Measurements from ENCODE around the gene LRRC7.
"Not testable (repeated sequence)": the region's sequence is repeated elsewhere in the genome, so short reads cannot be mapped to it uniquely, and the experiment has no call there.

The LRRC7 gene

GRCh38 chr1:69702085-69702484 is 134.4 kb downstream of the LRRC7 start:
- DNase-seq = peak; percentile 28

- DNase-seq = peak; percentile 32
These were observed 138.8 kb downstream of the LRRC7 start for GRCh38 chr1:69706473-69706872.

- peak; percentile 72 for DNase-seq
These were observed 139.4 kb downstream of the LRRC7 start for GRCh38 chr1:69707103-69707502.

GRCh38 chr1:69710484-69711189 is 142.9 kb downstream of the LRRC7 start:
- no peak for DNase-seq

- no peak for DNase-seq
These were observed 143.6 kb downstream of the LRRC7 start for GRCh38 chr1:69711190-69711930.

- DNase-seq = not testable (repeated sequence)
These were observed 150.1 kb downstream of the LRRC7 start for GRCh38 chr1:69717834-69718233.

- peak; percentile 67 for DNase-seq
These were observed 160.5 kb downstream of the LRRC7 start for GRCh38 chr1:69728206-69728605.

GRCh38 chr1:69733061-69733460 is 165.3 kb downstream of the LRRC7 start:
- peak; percentile 34 for DNase-seq

- peak; percentile 73 for DNase-seq
These were observed 169.9 kb downstream of the LRRC7 start for GRCh38 chr1:69737527-69738185.

- DNase-seq = no peak
These were observed 170.9 kb downstream of the LRRC7 start for GRCh38 chr1:69738458-69739250.

GRCh38 chr1:69739251-69739605 is 171.5 kb downstream of the LRRC7 start:
- no peak for DNase-seq

- DNase-seq = no peak
These were observed 175.4 kb downstream of the LRRC7 start for GRCh38 chr1:69743146-69743545.

- DNase-seq = no peak
These were observed 176.7 kb downstream of the LRRC7 start for GRCh38 chr1:69744381-69744780.

- peak; percentile 52 for DNase-seq
These were observed 179.5 kb downstream of the LRRC7 start for GRCh38 chr1:69747207-69747606.

- DNase-seq = no peak
These were observed 182.9 kb downstream of the LRRC7 start for GRCh38 chr1:69750638-69751037.

GRCh38 chr1:69752831-69753230 is 185.1 kb downstream of the LRRC7 start:
- DNase-seq = no peak

GRCh38 chr1:69754521-69754920 is 186.8 kb downstream of the LRRC7 start:
- DNase-seq = no peak

- DNase-seq = no peak
These were observed 187.9 kb downstream of the LRRC7 start for GRCh38 chr1:69755647-69756046.

GRCh38 chr1:69765951-69766350 is 198.2 kb downstream of the LRRC7 start:
- no peak for DNase-seq

GRCh38 chr1:69766431-69767180 is 198.9 kb downstream of the LRRC7 start:
- no peak for DNase-seq

- no peak for DNase-seq
These were observed 208.8 kb downstream of the LRRC7 start for GRCh38 chr1:69776555-69776954.

- DNase-seq = no peak
These were observed 209.7 kb downstream of the LRRC7 start for GRCh38 chr1:69777423-69777822.

All from NCI-H69 (cell line).